Activated naive CD4-positive, alpha-beta T cell treated with anti-CD3 and anti-CD28 coated beads for 36 hours (primary cell): ENCODE data around the gene HDAC7. TPM values are rescaled to one million over a fixed set of nuclear protein-coding genes. Genes with fewer than 3 reads are reported as not detected.
"Not testable (repeated sequence)": the region's sequence is repeated elsewhere in the genome, so short reads cannot be mapped to it uniquely, and the experiment has no call there.

Source experiments
- CTCF ChIA-PET: fragments of 350-600 bp; sonication (Branson Sonifier 250); formaldehyde crosslinking; loops from one replicate; lab custom pipeline; 2021; ENCODE audit warnings: antibody characterized with exemption; lab: Charles Lee
- DNase-seq: peaks from one replicate; pipeline ENCODE4 v3.0.0-alpha.2; 2020
- H3K27ac Mint-ChIP-seq: one replicate; pipeline ENCODE4 v1.8.0; 2021; ENCODE audit warnings: mild to moderate bottlenecking, mixed read lengths
- H3K27me3 Mint-ChIP-seq: one replicate; pipeline ENCODE4 v1.8.0; 2021; ENCODE audit warnings: low read depth, mixed read lengths
- H3K36me3 Mint-ChIP-seq: one replicate; pipeline ENCODE4 v1.8.0; 2021; ENCODE audit warnings: low read depth, mixed read lengths
- H3K4me1 Mint-ChIP-seq: one replicate; pipeline ENCODE4 v1.8.0; 2021; ENCODE audit warnings: low read depth, mixed read lengths
- H3K4me3 Mint-ChIP-seq: one replicate; pipeline ENCODE4 v1.8.0; 2021; ENCODE audit warnings: mild to moderate bottlenecking, moderate library complexity, mixed read lengths
- H3K9me3 Mint-ChIP-seq: one replicate; pipeline ENCODE4 v1.8.0; 2021; ENCODE audit warnings: mixed read lengths
- intact Hi-C: fragments of 100-400 bp; cut with micrococcal nuclease; formaldehyde crosslinking; loops from one replicate; pipeline ENCODE4 v1.15.1; 2023
- total RNA-seq, 2 experiments: library from RNA; stranded (reverse); gene quantifications; one replicate each; pipeline ENCODE4 v1.2.3, GENCODE V29; 2021

Gene HDAC7
- total RNA-seq, 2 experiments from 2014 or later, result 272 to 289 TPM

DNA sequence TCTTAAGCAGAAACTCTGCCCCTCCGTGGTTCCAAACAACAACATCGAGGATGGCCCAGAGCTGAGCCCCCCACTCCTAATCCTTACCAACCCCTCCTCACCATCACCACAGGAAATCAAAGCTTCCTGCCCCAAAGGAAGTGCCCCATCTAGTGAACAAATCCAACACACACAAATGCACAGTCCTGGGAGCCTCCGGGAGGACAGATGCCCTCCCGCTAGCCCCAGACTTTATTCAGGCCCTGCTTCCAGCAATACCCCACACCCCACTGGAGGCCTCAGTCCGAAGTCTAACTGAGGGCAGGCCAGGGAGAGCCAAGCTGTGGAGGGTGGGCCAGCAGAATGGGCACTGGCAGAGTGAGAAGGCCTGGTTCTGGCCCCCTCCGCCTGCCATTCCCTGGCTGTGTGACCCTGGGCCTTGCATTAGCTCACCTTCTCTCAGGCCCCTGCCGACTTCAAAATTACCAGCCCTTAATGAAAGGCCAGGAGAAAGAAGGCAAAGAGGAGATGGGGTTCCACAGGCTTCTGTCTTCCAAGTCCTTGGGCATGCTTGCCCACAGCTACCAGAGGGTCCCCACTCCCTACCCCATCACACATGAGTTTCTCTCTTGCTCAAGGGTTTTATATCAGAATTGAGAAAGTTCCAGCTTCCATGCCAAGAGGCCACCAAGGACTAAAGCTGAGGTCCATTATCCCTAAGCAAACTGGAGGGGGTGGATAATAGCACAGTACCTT, 2.3 kb downstream of the HDAC7 start:
- CTCF ChIA-PET, result interaction anchor here (1.0 to 27.8 kb wide), 12 partner anchors 10 to 74 kb away, joined by 3 to 848 read pairs (median 6); no protein-coding TSS in a partner anchor
- Mint-ChIP-seq H3K36me3 (peaks cover 62% of the 10 kb centered on the region), H3K27me3 (no peaks in the 10 kb centered on the region), H3K9me3 (peaks cover 3% of the 10 kb centered on the region), H3K4me1 (peaks cover 55% of the 10 kb centered on the region), H3K27ac (peak overlapping the region; percentile 98), H3K4me3 (peak overlapping the region; percentile 88)
- DNase-seq, result peak; percentile 60
- intact Hi-C loops, result loop anchor here (1.0 to 10.0 kb wide), 4 partner anchors 9 to 1443 kb away; partner anchors contain the start of gene SLC38A2

- Mint-ChIP-seq H3K27me3 (no peaks in the 10 kb centered on the region), H3K9me3 (peaks cover 3% of the 10 kb centered on the region), H3K4me1 (peaks cover 54% of the 10 kb centered on the region), H3K27ac (peak overlapping the region; percentile 98), H3K4me3 (peak overlapping the region; percentile 88), H3K36me3 (peaks cover 68% of the 10 kb centered on the region)
- intact Hi-C loops, result loop anchor here (1.0 to 10.0 kb wide), 4 partner anchors 8 to 1442 kb away; partner anchors contain the start of gene SLC38A2
- CTCF ChIA-PET, result interaction anchor here (1.0 to 27.8 kb wide), 9 partner anchors 10 to 73 kb away, joined by 3 to 848 read pairs (median 10); no protein-coding TSS in a partner anchor
- no peak for DNase-seq
These were observed 3.1 kb downstream of the HDAC7 start for GRCh38 chr12:47816403-47817271.

GRCh38 chr12:47815447-47815846, 4.3 kb downstream of the HDAC7 start:
- CTCF ChIA-PET, result interaction anchor here (27.8 kb wide), 1 partner anchor 19 kb away, joined by 848 read pairs; no protein-coding TSS in a partner anchor
- DNase-seq, result peak; percentile 50
- Mint-ChIP-seq H3K4me3 (peak overlapping the region; percentile 88), H3K27ac (peak overlapping the region; percentile 98), H3K36me3 (peaks cover 80% of the 10 kb centered on the region), H3K4me1 (peaks cover 55% of the 10 kb centered on the region)
- H3K9me3 Mint-ChIP-seq, H3K27me3 Mint-ChIP-seq: not testable (repeated sequence)
- intact Hi-C loops, result loop anchor here (10.0 kb wide), 1 partner anchor 1441 kb away; the partner anchor contains the start of gene SLC38A2

GRCh38 chr12:47814539-47815170, 5.0 kb downstream of the HDAC7 start:
- Mint-ChIP-seq H3K27me3 (no peaks in the 10 kb centered on the region), H3K4me1 (peaks cover 61% of the 10 kb centered on the region), H3K27ac (peak overlapping the region; percentile 98), H3K4me3 (peak overlapping the region; percentile 88), H3K9me3 (peaks cover 3% of the 10 kb centered on the region), H3K36me3 (peaks cover 80% of the 10 kb centered on the region)
- CTCF ChIA-PET, result interaction anchor here (0.9 to 27.8 kb wide), 4 partner anchors 20 to 72 kb away, joined by 3 to 848 read pairs (median 34); no protein-coding TSS in a partner anchor
- peak; percentile 79 for DNase-seq
- intact Hi-C loops, result loop anchor here (5.0 to 10.0 kb wide), 3 partner anchors 293 to 1542 kb away; partner anchors contain the start of genes SENP1 and SLC38A2

- DNase-seq, result peak; percentile 57
- CTCF ChIA-PET, result interaction anchor here (0.7 to 27.8 kb wide), 9 partner anchors 9 to 606 kb away, joined by 3 to 848 read pairs (median 5); partner anchors contain the start of gene RAPGEF3
- Mint-ChIP-seq H3K27me3 (no peaks in the 10 kb centered on the region), H3K4me1 (peaks cover 68% of the 10 kb centered on the region), H3K9me3 (peaks cover 3% of the 10 kb centered on the region), H3K27ac (peak overlapping the region; percentile 98), H3K4me3 (peak overlapping the region; percentile 88), H3K36me3 (peaks cover 76% of the 10 kb centered on the region)
- intact Hi-C loops, result loop anchor here (1.0 to 10.0 kb wide), 8 partner anchors 19 to 1541 kb away; partner anchors contain the start of genes RPAP3, SENP1 and SLC38A2
These were observed 6.0 kb downstream of the HDAC7 start for GRCh38 chr12:47813511-47814196.

- H3K4me3 Mint-ChIP-seq, result peak overlapping the region; percentile 88
- H3K27me3 Mint-ChIP-seq, result no peaks in the 10 kb centered on the region
- H3K4me1 Mint-ChIP-seq, result peaks cover 75% of the 10 kb centered on the region
- peaks cover 69% of the 10 kb centered on the region for H3K36me3 Mint-ChIP-seq
- DNase-seq, result peak; percentile 99
- peak overlapping the region; percentile 98 for H3K27ac Mint-ChIP-seq
- intact Hi-C loops, result loop anchor here (1.0 to 10.0 kb wide), 8 partner anchors 19 to 1541 kb away; partner anchors contain the start of genes RPAP3, SENP1 and SLC38A2
- CTCF ChIA-PET, result interaction anchor here (0.7 to 27.8 kb wide), 9 partner anchors 9 to 606 kb away, joined by 3 to 848 read pairs (median 5); partner anchors contain the start of gene RAPGEF3
- H3K9me3 Mint-ChIP-seq, result peaks cover 3% of the 10 kb centered on the region
These were observed 6.7 kb downstream of the HDAC7 start for GRCh38 chr12:47812797-47813510.

DNA sequence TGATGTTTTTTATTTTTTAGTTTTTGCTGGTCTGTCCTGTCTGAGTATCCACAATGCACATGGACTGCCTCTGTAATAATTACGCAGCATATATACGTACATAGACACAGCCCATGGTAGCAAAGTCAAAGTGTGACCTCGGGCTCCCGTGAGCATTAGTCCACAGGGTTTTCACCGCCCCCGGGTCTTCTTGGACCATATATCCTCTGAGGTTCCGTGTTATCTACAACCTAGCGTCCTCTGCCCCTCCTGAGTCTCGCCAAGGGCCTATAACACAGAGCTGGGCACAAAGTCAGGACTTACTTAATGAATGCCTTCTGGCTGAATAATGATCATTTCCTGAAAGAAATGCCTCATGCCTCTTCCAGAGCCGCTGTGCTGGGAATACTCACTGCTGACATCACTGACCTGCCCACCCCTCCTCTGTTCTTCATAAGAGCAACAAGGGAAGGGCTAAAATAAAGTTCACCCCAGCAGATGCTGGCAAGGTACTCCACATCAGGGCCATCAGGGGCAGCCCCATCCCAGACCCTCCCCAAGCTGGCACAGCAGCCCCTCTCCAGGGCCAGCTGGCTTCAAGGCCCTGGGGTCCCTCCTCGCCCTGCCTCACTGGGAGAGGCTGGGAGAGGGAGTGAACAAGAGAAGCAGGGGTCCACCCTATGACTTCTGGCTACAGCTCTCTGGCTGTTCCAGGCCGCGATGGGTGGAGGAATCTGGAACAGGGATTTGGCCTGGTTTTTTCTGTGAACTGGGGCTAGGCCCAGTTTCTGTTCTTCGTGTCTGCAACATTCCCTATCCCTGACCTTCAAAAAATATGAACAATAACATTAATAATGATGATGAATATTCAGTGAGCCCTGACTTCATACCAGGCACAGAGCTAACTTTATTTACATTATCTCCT, 7.9 kb downstream of the HDAC7 start:
- Mint-ChIP-seq H3K4me1 (peaks cover 82% of the 10 kb centered on the region), H3K9me3 (peaks cover 3% of the 10 kb centered on the region), H3K4me3 (peak overlapping the region; percentile 88), H3K27me3 (no peaks in the 10 kb centered on the region), H3K36me3 (peaks cover 68% of the 10 kb centered on the region), H3K27ac (peak overlapping the region; percentile 98)
- CTCF ChIA-PET, result interaction anchor here (0.6 to 27.8 kb wide), 7 partner anchors 8 to 69 kb away, joined by 3 to 848 read pairs (median 4); partner anchors contain the start of gene RAPGEF3
- intact Hi-C loops, result loop anchor here (2.0 to 10.0 kb wide), 5 partner anchors 105 to 1540 kb away; partner anchors contain the start of genes RPAP3, SENP1 and SLC38A2
- no peak for DNase-seq

- Mint-ChIP-seq H3K36me3 (peaks cover 64% of the 10 kb centered on the region), H3K9me3 (peaks cover 3% of the 10 kb centered on the region), H3K27me3 (no peaks in the 10 kb centered on the region), H3K27ac (peak overlapping the region; percentile 98), H3K4me1 (peaks cover 84% of the 10 kb centered on the region), H3K4me3 (peak overlapping the region; percentile 88)
- CTCF ChIA-PET, result interaction anchor here (0.6 to 27.8 kb wide), 6 partner anchors 9 to 96 kb away, joined by 3 to 848 read pairs (median 6); partner anchors contain the start of gene RAPGEF3
- no peak for DNase-seq
- intact Hi-C loops, result loop anchor here (5.0 to 10.0 kb wide), 3 partner anchors 296 to 1539 kb away; partner anchors contain the start of genes SENP1 and SLC38A2
These were observed 8.7 kb downstream of the HDAC7 start for GRCh38 chr12:47811072-47811396.

- intact Hi-C loops, result loop anchor here (2.0 kb wide), 3 partner anchors 415 to 1599 kb away; no protein-coding TSS in a partner anchor
- peak; percentile 45 for DNase-seq
- CTCF ChIA-PET, result interaction anchor here (0.5 to 27.8 kb wide), 6 partner anchors 8 to 169 kb away, joined by 3 to 848 read pairs (median 26); no protein-coding TSS in a partner anchor
- Mint-ChIP-seq H3K4me1 (peaks cover 85% of the 10 kb centered on the region), H3K27ac (peak overlapping the region; percentile 98), H3K36me3 (peaks cover 64% of the 10 kb centered on the region), H3K4me3 (peak overlapping the region; percentile 27)
- H3K27me3 Mint-ChIP-seq, H3K9me3 Mint-ChIP-seq: not testable (repeated sequence)
These were observed 10.2 kb downstream of the HDAC7 start for GRCh38 chr12:47809518-47809917.
